HepG2 (cell line): Measurements from ENCODE around the gene TNFAIP8L3. TPM values are rescaled to one million over a fixed set of nuclear protein-coding genes. Genes with fewer than 3 reads are reported as not detected.
A peak's percentile ranks its signal among the peaks of the same experiment; 100 is the strongest.

Experiments used
- AGO2 ChIP-seq: fragments of 200-400 bp; formaldehyde crosslinking; optimal IDR thresholded peaks from 2 replicates; pipeline ENCODE3; 2017; ENCODE audit warnings: mild to moderate bottlenecking, low read depth, low read length, moderate library complexity
- ATF5 ChIP-seq: sonication (generic); formaldehyde crosslinking; IDR thresholded peaks from 2 replicates; pipeline ENCODE4 v1.4.0; 2020; ENCODE audit warnings: mild to moderate bottlenecking, low read depth, missing genetic modification reagents
- FOSL2 ChIP-seq: sonication (generic); formaldehyde crosslinking; IDR thresholded peaks from 2 replicates; pipeline ENCODE4 v1.4.0; 2020; ENCODE audit warnings: missing genetic modification reagents
- GMEB1 ChIP-seq: sonication (generic); formaldehyde crosslinking; IDR thresholded peaks from 2 replicates; pipeline ENCODE4 v1.5.1; 2020; ENCODE audit warnings: missing genetic modification reagents, mild to moderate bottlenecking, borderline replicate concordance
- LCORL ChIP-seq, 2 experiments: fragments of 450-650 bp in 1 of 2; sonication (generic) in 1 of 2; formaldehyde crosslinking in 1 of 2; IDR thresholded peaks; 2 replicates each; pipeline versions ENCODE4 v1.5.0 to v1.6.1; 2017 to 2020; ENCODE audit warnings: antibody characterized with exemption in 1 of 2, missing genetic modification reagents in 1 of 2
- PAXIP1 ChIP-seq: sonication (generic); formaldehyde crosslinking; conservative IDR thresholded peaks from 2 replicates; pipeline ENCODE4 v1.4.0; 2020; ENCODE audit warnings: mild to moderate bottlenecking, missing genetic modification reagents, moderate library complexity
- STAT5B ChIP-seq: sonication (generic); formaldehyde crosslinking; IDR thresholded peaks from 2 replicates; pipeline ENCODE4 v1.4.0; 2020; ENCODE audit warnings: missing genetic modification reagents
- TGIF2 ChIP-seq: IDR thresholded peaks from 2 replicates; pipeline ENCODE4 v1.6.1; 2016; ENCODE audit warnings: control low read depth, missing compliant biosample characterization
- ZBED4 ChIP-seq: sonication (generic); formaldehyde crosslinking; IDR thresholded peaks from 2 replicates; pipeline ENCODE4 v1.4.0; 2020; ENCODE audit warnings: missing genetic modification reagents, borderline replicate concordance
- ZNF142 ChIP-seq: sonication (generic); formaldehyde crosslinking; IDR thresholded peaks from 2 replicates; pipeline ENCODE4 v1.4.0; 2020; ENCODE audit warnings: missing genetic modification reagents
- ZNF335 ChIP-seq: sonication (generic); formaldehyde crosslinking; IDR thresholded peaks from 2 replicates; pipeline ENCODE4 v1.4.0; 2020; ENCODE audit warnings: missing genetic modification reagents
- polyA plus RNA-seq, 8 experiments: library from polyadenylated mRNA; depleted of rRNA in 3 of 8; stranded (reverse) in 7 of 8; unstranded in 1 of 8; fragments of >200 nt; fragmentation: Illumina TruSeq in 4 of 8; extraction: Trizol in 4 of 8; gene quantifications; 2 replicates each; pipeline versions ENCODE4 v1.2.1 to v1.2.3, GENCODE V29; 2011 to 2016; ENCODE audit warnings: low read depth in 4 of 8, missing spikeins in 1 of 8, mixed read lengths in 1 of 8; ENCODE audit not compliant: insufficient read depth in 1 of 8
- total RNA-seq, 5 experiments: library from RNA; depleted of rRNA; stranded (reverse); fragments of >200 nt; fragmentation: Illumina TruSeq; extraction: Trizol; gene quantifications; 2 replicates each; pipeline ENCODE4 v1.2.3, GENCODE V29; 2016; ENCODE audit warnings: low read depth in 1 of 5

The TNFAIP8L3 gene
- total and polyA plus RNA-seq, 2 of the 13 experiments (the other 11 are each of a cell fraction or from before 2014, with no cell fraction given): 0.15 to 4.0 TPM

GRCh38 chr15:51046799-51047449 lies 47.8 kb downstream of the TNFAIP8L3 start (continued):
- TF ChIP-seq ZBED4 (CRISPR knock-in tag): peak; percentile 88
- no peak for TF ChIP-seq ZNF142 (CRISPR knock-in tag)
- no peak for TF ChIP-seq STAT5B (CRISPR knock-in tag)
- no peak for TF ChIP-seq TGIF2 (CRISPR knock-in tag)
- TF ChIP-seq PAXIP1 (CRISPR knock-in tag): peak; percentile 60
- TF ChIP-seq AGO2: no peak
- TF ChIP-seq ATF5 (CRISPR knock-in tag): no peak
- no peak for TF ChIP-seq FOSL2
- no peak for TF ChIP-seq GMEB1 (CRISPR knock-in tag)
- no peak for TF ChIP-seq ZNF335 (CRISPR knock-in tag)
- TF ChIP-seq LCORL (IDR thresholded peaks at IDR 0.05): no peak
- TF ChIP-seq LCORL (CRISPR knock-in tag; IDR thresholded peaks at IDR 0.05): 0 out of 2 replicates have a peak, but pooled peaks have one; percentile 31
